A673 (cell line): Measurements from ENCODE around the gene NARF. TPM values are rescaled to one million over a fixed set of nuclear protein-coding genes. Genes with fewer than 3 reads are reported as not detected.

ENCODE experiments used
- BruUV-seq: library from RNA; stranded (reverse); fragments of 400-500 nt; replicated peaks from 2 replicates; lab custom pipeline; 2021; lab: Mats Ljungman, UMichigan
- CTCF ChIA-PET: fragments of 300-600 bp; sonication (Branson Sonifier 250); formaldehyde crosslinking; loops from one replicate; lab custom pipeline; 2022; ENCODE audit warnings: antibody characterized with exemption; lab: Charles Lee
- POLR2A ChIA-PET: fragments of 300-600 bp; sonication (Branson Sonifier 250); formaldehyde crosslinking; loops from one replicate; lab custom pipeline; 2022; ENCODE audit warnings: antibody characterized with exemption; ENCODE audit not compliant: low non-redundant PET; lab: Charles Lee
- DNase-seq: peaks from one replicate; pipeline ENCODE4 v3.0.0-alpha.2; 2015; ENCODE audit warnings: low spot score
- H3K27ac ChIP-seq: fragments of 200-600 bp; sonication (generic); 2 replicates; pipeline ENCODE4 v1.5.1; 2016; ENCODE audit warnings: mixed run types, low read depth, mild to moderate bottlenecking, mixed read lengths, antibody characterized with exemption, low read length; ENCODE audit not compliant: poor library complexity, severe bottlenecking
- H3K27me3 ChIP-seq: fragments of 200-600 bp; sonication (generic); replicated peaks from 2 replicates; pipeline ENCODE4 v1.6.1; 2017; ENCODE audit warnings: mixed run types, low read depth, mild to moderate bottlenecking, mixed read lengths, antibody characterized with exemption, low read length; ENCODE audit not compliant: insufficient read depth, poor library complexity
- H3K36me3 ChIP-seq: fragments of 200-600 bp; sonication (generic); 2 replicates; pipeline ENCODE4 v1.6.1; 2016; ENCODE audit warnings: mixed run types, mild to moderate bottlenecking, mixed read lengths, antibody characterized with exemption, low read length; ENCODE audit not compliant: insufficient read depth, poor library complexity, severe bottlenecking
- H3K4me1 ChIP-seq: fragments of 200-600 bp; sonication (generic); 2 replicates; pipeline ENCODE4 v1.6.1; 2017; ENCODE audit warnings: mixed run types, mild to moderate bottlenecking, mixed read lengths, antibody characterized with exemption, low read length; ENCODE audit not compliant: insufficient read depth, poor library complexity, severe bottlenecking
- H3K4me3 ChIP-seq: fragments of 200-600 bp; sonication (generic); 2 replicates; pipeline ENCODE4 v1.5.1; 2016; ENCODE audit warnings: low read depth, mixed run types, mild to moderate bottlenecking, mixed read lengths, low read length; ENCODE audit not compliant: poor library complexity, severe bottlenecking
- H3K9me3 ChIP-seq: fragments of 200-600 bp; sonication (generic); 2 replicates; pipeline ENCODE4 v1.6.1; 2016; ENCODE audit warnings: mixed run types, low read depth, mild to moderate bottlenecking, mixed read lengths, antibody characterized with exemption, low read length; ENCODE audit not compliant: poor library complexity, severe bottlenecking
- EZH2 ChIP-seq: fragments of 200-600 bp; sonication (generic); IDR thresholded peaks from 2 replicates; pipeline ENCODE4 v1.6.1; 2017; ENCODE audit warnings: borderline replicate concordance, low read depth, mild to moderate bottlenecking, mixed read lengths, antibody characterized with exemption, low read length; ENCODE audit not compliant: poor library complexity, severe bottlenecking
- intact Hi-C: fragments of 100-400 bp; cut with micrococcal nuclease; formaldehyde crosslinking; loops from one replicate; pipeline ENCODE4 v1.10.0; 2022; ENCODE audit not compliant: unreplicated experiment
- total RNA-seq: library from RNA; stranded (reverse); gene quantifications from 2 replicates; pipeline ENCODE4 v1.2.3, GENCODE V29; 2021
- TF ChIP-seq, protein P1 (sequence below): fragments of 300-800, 200-600 bp; sonication (generic); conservative IDR thresholded peaks from 2 replicates; pipeline ENCODE4 v1.5.1; 2017; ENCODE audit warnings: low read depth, mild to moderate bottlenecking, antibody characterized with exemption, low read length, moderate library complexity, mixed read lengths

NARF gene
- total RNA-seq, 1 experiment from 2014 or later, result 74.1 TPM

DNA sequence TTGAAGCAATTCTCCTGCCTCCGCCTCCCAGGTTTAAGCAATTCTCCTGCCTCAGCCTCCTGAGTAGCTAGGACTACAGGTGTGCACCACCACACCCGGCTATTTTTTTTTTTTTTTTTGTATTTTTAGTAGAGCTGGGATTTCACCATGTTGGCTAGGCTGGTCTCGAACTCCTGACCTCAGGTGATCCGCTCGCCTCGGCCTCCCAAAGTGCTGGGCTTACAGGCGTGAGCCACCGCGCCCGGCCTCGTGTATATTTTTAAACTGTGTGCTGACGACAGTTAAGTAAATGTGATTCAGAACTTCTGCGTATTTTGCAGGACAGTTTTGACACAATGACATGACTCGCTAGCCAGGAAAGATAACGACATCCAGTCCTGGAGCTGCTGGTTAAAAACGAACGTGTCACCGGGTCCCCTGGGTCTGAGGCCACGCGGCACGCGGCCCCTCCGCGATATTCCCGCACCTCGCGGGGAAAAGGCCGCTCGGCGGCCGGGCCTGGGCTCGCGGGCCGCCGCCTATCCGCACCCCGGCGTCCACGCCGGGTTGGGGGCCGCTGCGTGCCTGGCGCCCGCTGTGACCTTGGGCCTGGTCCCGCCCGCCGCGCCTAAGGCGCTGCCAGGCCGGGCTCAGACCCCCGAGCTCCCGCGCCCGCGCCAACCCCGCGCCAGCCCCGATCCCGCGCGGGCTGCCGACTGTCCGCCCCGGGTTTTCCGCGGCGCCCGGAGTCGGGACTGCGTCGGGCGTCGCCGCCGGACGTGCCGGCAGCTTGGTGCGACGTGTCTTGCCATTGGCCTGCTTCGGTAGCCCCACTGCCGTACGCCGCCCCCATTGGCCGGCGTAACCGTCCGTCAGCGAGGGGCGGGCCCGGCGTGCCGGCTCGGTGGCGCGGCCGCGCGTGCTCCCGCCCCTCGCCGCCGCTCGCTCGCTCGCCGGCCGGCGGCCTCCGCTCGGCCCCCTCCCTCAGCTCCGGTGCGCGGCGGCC lies 60.6 kb downstream of the NARF start, which contains the start of gene FOXK2:
Gene FOXK2, plus strand, starts transcription at position 907 of the 985 bp plus-strand sequence. CDS start 157 bp downstream, outside the sequence.
- Histone ChIP-seq H3K27ac (peak within 1 kb of the TSS; percentile 87), H3K36me3 (no peaks in the 10 kb centered on the region), H3K4me1 (no peaks in the 10 kb centered on the region), H3K9me3 (no peaks in the 10 kb centered on the region), H3K27me3 (no peaks in the 10 kb centered on the region), H3K4me3 (peak within 1 kb of the TSS; percentile 93)
- no TSS peak for BruUV-seq
- peak; percentile 97 for DNase-seq
- ChIA-PET POLR2A (no interaction called here), CTCF (interaction anchor here (0.5 kb wide), 1 partner anchor 165 kb away, joined by 6 read pairs; no protein-coding TSS in a partner anchor)
- TF ChIP-seq, protein P1, sequence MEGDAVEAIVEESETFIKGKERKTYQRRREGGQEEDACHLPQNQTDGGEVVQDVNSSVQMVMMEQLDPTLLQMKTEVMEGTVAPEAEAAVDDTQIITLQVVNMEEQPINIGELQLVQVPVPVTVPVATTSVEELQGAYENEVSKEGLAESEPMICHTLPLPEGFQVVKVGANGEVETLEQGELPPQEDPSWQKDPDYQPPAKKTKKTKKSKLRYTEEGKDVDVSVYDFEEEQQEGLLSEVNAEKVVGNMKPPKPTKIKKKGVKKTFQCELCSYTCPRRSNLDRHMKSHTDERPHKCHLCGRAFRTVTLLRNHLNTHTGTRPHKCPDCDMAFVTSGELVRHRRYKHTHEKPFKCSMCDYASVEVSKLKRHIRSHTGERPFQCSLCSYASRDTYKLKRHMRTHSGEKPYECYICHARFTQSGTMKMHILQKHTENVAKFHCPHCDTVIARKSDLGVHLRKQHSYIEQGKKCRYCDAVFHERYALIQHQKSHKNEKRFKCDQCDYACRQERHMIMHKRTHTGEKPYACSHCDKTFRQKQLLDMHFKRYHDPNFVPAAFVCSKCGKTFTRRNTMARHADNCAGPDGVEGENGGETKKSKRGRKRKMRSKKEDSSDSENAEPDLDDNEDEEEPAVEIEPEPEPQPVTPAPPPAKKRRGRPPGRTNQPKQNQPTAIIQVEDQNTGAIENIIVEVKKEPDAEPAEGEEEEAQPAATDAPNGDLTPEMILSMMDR, result no peak
- TF ChIP-seq EZH2, result no peak
- intact Hi-C loops, result no loop called here

DNA sequence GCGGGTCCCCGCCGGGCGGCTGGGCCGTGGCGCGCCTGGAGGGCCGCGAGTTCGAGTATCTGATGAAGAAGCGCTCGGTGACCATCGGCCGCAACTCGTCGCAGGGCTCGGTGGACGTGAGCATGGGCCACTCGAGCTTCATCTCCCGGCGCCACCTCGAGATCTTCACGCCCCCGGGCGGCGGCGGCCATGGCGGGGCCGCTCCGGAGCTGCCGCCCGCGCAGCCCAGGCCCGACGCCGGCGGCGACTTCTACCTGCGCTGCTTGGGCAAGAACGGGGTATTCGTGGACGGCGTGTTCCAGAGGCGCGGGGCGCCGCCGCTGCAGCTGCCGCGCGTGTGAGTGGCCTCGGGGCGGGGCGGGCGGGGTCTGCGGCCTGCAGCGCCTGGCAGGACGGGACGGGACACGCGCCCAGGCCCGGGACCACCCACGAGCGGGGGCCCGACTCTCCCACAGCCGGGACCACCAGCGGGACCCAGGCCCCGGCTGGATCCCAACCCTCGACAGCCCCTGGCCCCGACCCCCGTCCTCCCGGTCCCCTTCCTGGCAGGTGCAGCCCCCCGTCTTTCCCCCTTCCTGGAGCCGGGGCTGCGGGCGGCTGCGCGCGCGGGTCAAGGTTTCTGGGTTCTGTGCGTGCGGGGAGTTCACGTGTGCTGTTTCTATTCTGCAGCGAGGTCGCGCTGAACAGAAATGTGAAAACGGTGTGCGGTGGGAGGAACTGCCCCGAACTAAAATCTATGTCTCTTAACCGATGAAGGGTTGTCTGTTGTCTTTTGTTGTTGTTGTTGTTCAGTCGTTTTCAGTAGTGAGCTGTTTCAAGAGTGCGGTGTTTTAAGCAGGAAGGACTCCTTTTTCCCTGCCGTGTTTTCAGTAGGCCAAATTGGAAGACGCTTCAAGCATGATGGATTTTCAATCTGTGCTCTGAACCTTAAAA lies 61.7 kb downstream of the NARF start:
- intact Hi-C loops, result no loop called here
- H3K27ac ChIP-seq, result peak overlapping the region; percentile 81
- peaks cover 4% of the 10 kb centered on the region for H3K4me1 ChIP-seq
- no peaks in the 10 kb centered on the region for H3K36me3 ChIP-seq
- ChIA-PET POLR2A (interaction anchor here (0.7 kb wide), 2 partner anchors 69 to 314 kb away, joined by 3 to 4 read pairs; no protein-coding TSS in a partner anchor), CTCF (interaction anchor here (0.5 kb wide), 1 partner anchor 163 kb away, joined by 6 read pairs; no protein-coding TSS in a partner anchor)
- peak overlapping the region; percentile 93 for H3K4me3 ChIP-seq
- no peaks in the 10 kb centered on the region for H3K27me3 ChIP-seq
- BruUV-seq, result no TSS peak
- peak; percentile 34 for DNase-seq
- TF ChIP-seq, protein P1, result no peak
- no peak for TF ChIP-seq EZH2
- no peaks in the 10 kb centered on the region for H3K9me3 ChIP-seq

DNA sequence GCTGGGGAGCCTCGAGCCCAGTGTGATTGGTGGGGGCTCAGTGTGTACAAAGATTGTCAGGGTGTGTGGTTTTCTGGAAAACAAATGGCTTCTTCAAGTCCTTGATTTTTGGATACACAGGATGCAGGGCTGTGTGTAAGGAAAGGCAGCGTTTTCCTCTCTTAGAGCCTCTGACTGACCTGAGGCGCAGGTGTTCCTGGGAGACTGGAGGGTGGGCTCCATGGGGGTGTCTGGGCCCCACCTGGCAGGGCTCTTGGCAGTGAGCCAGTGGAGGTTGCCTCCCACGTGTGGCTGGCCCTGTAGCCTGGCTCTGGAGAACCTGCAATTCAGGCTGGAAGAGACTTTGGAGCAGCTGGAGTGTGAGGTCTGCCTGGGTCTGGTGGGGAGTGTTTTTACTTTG lies 66.0 kb downstream of the NARF start:
- no peak for DNase-seq
- BruUV-seq, result no TSS peak
- intact Hi-C loops, result no loop called here
- ChIA-PET CTCF (no interaction called here), POLR2A (no interaction called here)
- Histone ChIP-seq H3K27ac (peak overlapping the region; percentile 2), H3K27me3 (no peaks in the 10 kb centered on the region), H3K4me3 (no peak overlapping the region), H3K9me3 (no peaks in the 10 kb centered on the region), H3K36me3 (no peaks in the 10 kb centered on the region), H3K4me1 (peaks cover 12% of the 10 kb centered on the region)
- no peak for TF ChIP-seq EZH2
- TF ChIP-seq, protein P1, result no peak
